K562 (cell line): Measurements from ENCODE around the gene PTPRZ1.

Experiments used
- EP300 ChIP-seq: IDR thresholded peaks from 2 replicates; pipeline ENCODE4 v1.6.1; 2012; ENCODE audit warnings: low read length, improper control_type of control experiment
- HDAC2 ChIP-seq: fragments of 450-650 bp; IDR thresholded peaks from 2 replicates; pipeline ENCODE4 v1.6.1; 2016; ENCODE audit warnings: mild to moderate bottlenecking
- POLR2A ChIP-seq: fragments of 450-650 bp; conservative IDR thresholded peaks from 2 replicates; pipeline ENCODE4 v1.6.1; 2016
- RFX5 ChIP-seq: IDR thresholded peaks from 2 replicates; pipeline ENCODE4 v1.6.1; 2011; ENCODE audit warnings: low read depth, mild to moderate bottlenecking, improper control_type of control experiment, low read length
- SMAD1 ChIP-seq: fragments of 150-350 bp; IDR thresholded peaks from 2 replicates; pipeline ENCODE4 v1.6.1; 2014; ENCODE audit warnings: low read length, low read depth; ENCODE audit not compliant: partially characterized antibody
- TAF1 ChIP-seq: IDR thresholded peaks from 2 replicates; pipeline ENCODE4 v1.6.1; 2011; ENCODE audit warnings: mild to moderate bottlenecking, low read length, moderate library complexity; ENCODE audit not compliant: insufficient read depth, control insufficient read depth, severe bottlenecking; ENCODE audit errors: extremely low read depth
- ZNF217 ChIP-seq: sonication (generic); formaldehyde crosslinking; IDR thresholded peaks from 2 replicates; pipeline ENCODE4 v1.8.0; 2022; ENCODE audit warnings: mild to moderate bottlenecking, missing genetic modification reagents
- TF ChIP-seq, protein P1 (sequence below): fragments of 250-450 bp; sonication (Bioruptor Pico); IDR thresholded peaks from 2 replicates; pipeline ENCODE4 v1.4.0; 2020; ENCODE audit warnings: mild to moderate bottlenecking, moderate library complexity
- TF ChIP-seq, protein P2 (sequence below): sonication (generic); formaldehyde crosslinking; IDR thresholded peaks from 2 replicates; pipeline ENCODE4 v1.8.1; 2023; ENCODE audit warnings: mild to moderate bottlenecking, missing genetic modification reagents

DNA sequence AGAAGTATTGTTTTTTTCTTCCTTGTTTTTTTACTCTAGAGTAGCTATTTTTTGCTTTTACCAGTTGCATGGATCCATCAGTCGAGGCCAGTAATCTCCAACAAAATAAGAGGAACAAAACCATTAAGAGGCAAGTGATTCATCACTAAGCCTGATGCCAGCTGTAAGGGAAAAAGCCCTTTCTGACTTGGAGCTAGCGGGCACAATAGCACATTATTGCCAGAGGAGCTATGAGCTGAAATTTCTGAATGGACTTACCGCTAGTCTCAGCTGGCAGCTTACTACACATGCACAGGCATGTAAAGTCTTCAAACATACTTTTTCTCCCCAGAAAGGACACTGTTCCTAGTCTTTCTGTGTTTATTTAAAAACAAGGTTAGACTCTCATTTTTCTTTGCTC is 41.6 kb upstream of the PTPRZ1 start:
- TF ChIP-seq EP300 (no peak), POLR2A (no peak), TAF1 (no peak), SMAD1 (no peak), HDAC2 (no peak), ZNF217 (CRISPR knock-in tag) (no peak), RFX5 (no peak)
- TF ChIP-seq, protein P1, sequence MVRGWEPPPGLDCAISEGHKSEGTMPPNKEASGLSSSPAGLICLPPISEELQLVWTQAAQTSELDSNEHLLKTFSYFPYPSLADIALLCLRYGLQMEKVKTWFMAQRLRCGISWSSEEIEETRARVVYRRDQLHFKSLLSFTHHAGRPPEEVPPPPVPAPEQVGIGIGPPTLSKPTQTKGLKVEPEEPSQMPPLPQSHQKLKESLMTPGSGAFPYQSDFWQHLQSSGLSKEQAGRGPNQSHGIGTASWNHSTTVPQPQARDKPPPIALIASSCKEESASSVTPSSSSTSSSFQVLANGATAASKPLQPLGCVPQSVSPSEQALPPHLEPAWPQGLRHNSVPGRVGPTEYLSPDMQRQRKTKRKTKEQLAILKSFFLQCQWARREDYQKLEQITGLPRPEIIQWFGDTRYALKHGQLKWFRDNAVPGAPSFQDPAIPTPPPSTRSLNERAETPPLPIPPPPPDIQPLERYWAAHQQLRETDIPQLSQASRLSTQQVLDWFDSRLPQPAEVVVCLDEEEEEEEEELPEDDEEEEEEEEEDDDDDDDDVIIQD (CRISPR knock-in tag), result no peak
- TF ChIP-seq, protein P2, sequence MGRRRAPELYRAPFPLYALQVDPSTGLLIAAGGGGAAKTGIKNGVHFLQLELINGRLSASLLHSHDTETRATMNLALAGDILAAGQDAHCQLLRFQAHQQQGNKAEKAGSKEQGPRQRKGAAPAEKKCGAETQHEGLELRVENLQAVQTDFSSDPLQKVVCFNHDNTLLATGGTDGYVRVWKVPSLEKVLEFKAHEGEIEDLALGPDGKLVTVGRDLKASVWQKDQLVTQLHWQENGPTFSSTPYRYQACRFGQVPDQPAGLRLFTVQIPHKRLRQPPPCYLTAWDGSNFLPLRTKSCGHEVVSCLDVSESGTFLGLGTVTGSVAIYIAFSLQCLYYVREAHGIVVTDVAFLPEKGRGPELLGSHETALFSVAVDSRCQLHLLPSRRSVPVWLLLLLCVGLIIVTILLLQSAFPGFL (CRISPR knock-in tag), result no peak
